GM12873 (cell line): ENCODE results near the gene SLC46A1.

ENCODE experiments used
- CTCF ChIP-seq: IDR thresholded peaks from 2 replicates; pipeline ENCODE4 v1.5.1; 2012; ENCODE audit warnings: low read depth, mild to moderate bottlenecking, moderate library complexity, low read length, control low read depth; ENCODE audit not compliant: insufficient read depth; ENCODE audit errors: missing control alignments

The SLC46A1 gene

GRCh38 chr17:28405632-28406472, at the start of gene SLC46A1:
SLC46A1 (minus strand) TSS chr17:28406212; CDS start chr17:28406114, 98 bp downstream.
- no peak for TF ChIP-seq CTCF

GRCh38 chr17:28449859-28450258, 43.8 kb upstream of the SLC46A1 start:
- no peak for TF ChIP-seq CTCF

- no peak for TF ChIP-seq CTCF
Measured at GRCh38 chr17:28447396-28447760, 41.4 kb upstream of the SLC46A1 start.

- TF ChIP-seq CTCF, result no peak
Measured at GRCh38 chr17:28446716-28447395, 40.8 kb upstream of the SLC46A1 start.

GRCh38 chr17:28443901-28444638, 38.1 kb upstream of the SLC46A1 start:
- no peak for TF ChIP-seq CTCF

- no peak for TF ChIP-seq CTCF
Measured at GRCh38 chr17:28433721-28434120, 27.7 kb upstream of the SLC46A1 start.

- TF ChIP-seq CTCF, result no peak
Measured at GRCh38 chr17:28427371-28427770, 21.4 kb upstream of the SLC46A1 start.
